GM19438 (cell line): Measurements from ENCODE around the gene PAPLN.
"Not testable (repeated sequence)": the region's sequence is repeated elsewhere in the genome, so short reads cannot be mapped to it uniquely, and the experiment has no call there.

Source experiments
- ATAC-seq: cut with Tn5 transposase; IDR thresholded peaks from one replicate; pipeline ENCODE4 v1.9.1; 2021; ENCODE audit warnings: low read depth; ENCODE audit not compliant: unreplicated experiment

The PAPLN gene

GRCh38 chr14:73237219-73237785 lies at the start of gene PAPLN:
Gene PAPLN (plus strand): TSS chr14:73237506. CDS start chr14:73239779, 2,273 bp downstream.
- ATAC-seq: no peak

GRCh38 chr14:73188501-73188911 lies 48.8 kb upstream of the PAPLN start:
- no peak for ATAC-seq

- ATAC-seq: no peak
These were observed 47.7 kb upstream of the PAPLN start for GRCh38 chr14:73189651-73190050.

- no peak for ATAC-seq
These were observed 45.9 kb upstream of the PAPLN start for GRCh38 chr14:73191441-73191840.

GRCh38 chr14:73194306-73194705 lies 43.0 kb upstream of the PAPLN start:
- ATAC-seq: not testable (repeated sequence)

- no peak for ATAC-seq
These were observed 39.1 kb upstream of the PAPLN start for GRCh38 chr14:73198253-73198652.

- ATAC-seq: no peak
These were observed 33.8 kb upstream of the PAPLN start for GRCh38 chr14:73203527-73203926.

GRCh38 chr14:73207615-73208014 lies 29.7 kb upstream of the PAPLN start:
- no peak for ATAC-seq

- no peak for ATAC-seq
These were observed 28.9 kb upstream of the PAPLN start for GRCh38 chr14:73208390-73208789.

GRCh38 chr14:73208846-73209245 lies 28.5 kb upstream of the PAPLN start:
- no peak for ATAC-seq

GRCh38 chr14:73209953-73210352 lies 27.4 kb upstream of the PAPLN start:
- ATAC-seq: no peak

GRCh38 chr14:73211251-73212040 lies 25.9 kb upstream of the PAPLN start:
- ATAC-seq: no peak

- ATAC-seq: no peak
These were observed 21.3 kb upstream of the PAPLN start for GRCh38 chr14:73216030-73216429.

GRCh38 chr14:73217411-73217810 lies 19.9 kb upstream of the PAPLN start:
- no peak for ATAC-seq

- ATAC-seq: no peak
These were observed 17.2 kb upstream of the PAPLN start for GRCh38 chr14:73220061-73220460.

GRCh38 chr14:73220634-73221033 lies 16.7 kb upstream of the PAPLN start:
- no peak for ATAC-seq

- ATAC-seq: no peak
These were observed 15.4 kb upstream of the PAPLN start for GRCh38 chr14:73221945-73222344.

GRCh38 chr14:73223049-73223448 lies 14.3 kb upstream of the PAPLN start:
- ATAC-seq: no peak

GRCh38 chr14:73225496-73225895 lies 11.8 kb upstream of the PAPLN start:
- no peak for ATAC-seq

- ATAC-seq: no peak
These were observed 9.2 kb upstream of the PAPLN start for GRCh38 chr14:73227812-73228781.

GRCh38 chr14:73230051-73230450 lies 7.3 kb upstream of the PAPLN start:
- no peak for ATAC-seq
